OCI-LY7 (cell line): ENCODE results near the gene BLNK. TPM values are rescaled to one million over a fixed set of nuclear protein-coding genes. Genes with fewer than 3 reads are reported as not detected.

Experiments used
- BruUV-seq: library from RNA; stranded (reverse); fragments of 400-500 nt; replicated peaks from 2 replicates; lab custom pipeline; 2021; lab: Mats Ljungman, UMichigan
- CTCF ChIA-PET: fragments of 300-600 bp; sonication (Branson Sonifier 250); formaldehyde crosslinking; loops from one replicate; lab custom pipeline; 2022; ENCODE audit warnings: antibody characterized with exemption; ENCODE audit not compliant: unreplicated experiment; lab: Charles Lee
- POLR2A ChIA-PET: fragments of 300-600 bp; sonication (Branson Sonifier 250); formaldehyde crosslinking; loops from one replicate; lab custom pipeline; 2022; ENCODE audit warnings: antibody characterized with exemption; lab: Charles Lee
- DNase-seq: peaks from one replicate; pipeline ENCODE4 v3.0.0-alpha.2; 2015; ENCODE audit warnings: low spot score
- H2AFZ ChIP-seq: fragments of 200-600 bp; sonication (generic), shearing (Covaris generic); 2 replicates; pipeline ENCODE4 v1.6.1; 2014; ENCODE audit warnings: mild to moderate bottlenecking, antibody characterized with exemption, low read length, moderate library complexity
- H3K27ac ChIP-seq: fragments of 200-600 bp; sonication (generic); 2 replicates; pipeline ENCODE4 v1.5.1; 2014; ENCODE audit warnings: mixed run types, low read depth, mild to moderate bottlenecking, moderate library complexity, low read length, inconsistent platforms; ENCODE audit not compliant: poor library complexity, severe bottlenecking
- H3K36me3 ChIP-seq: fragments of 200-600 bp; sonication (generic); 2 replicates; pipeline ENCODE4 v1.6.1; 2014; ENCODE audit warnings: mild to moderate bottlenecking, antibody characterized with exemption, low read length, moderate library complexity, mixed read lengths; ENCODE audit not compliant: insufficient read depth
- H3K4me1 ChIP-seq: fragments of 200-600 bp; sonication (generic); 2 replicates; pipeline ENCODE4 v1.5.1; 2014; ENCODE audit warnings: mild to moderate bottlenecking, low read length; ENCODE audit not compliant: insufficient read depth, poor library complexity, severe bottlenecking
- H3K4me2 ChIP-seq: fragments of 200-600 bp; sonication (generic); 2 replicates; pipeline ENCODE4 v1.6.1; 2014; ENCODE audit warnings: mild to moderate bottlenecking, low read length
- H3K4me3 ChIP-seq: fragments of 200-600 bp; sonication (generic); 2 replicates; pipeline ENCODE4 v1.5.1; 2014; ENCODE audit warnings: mild to moderate bottlenecking, low read depth, low read length; ENCODE audit not compliant: poor library complexity, severe bottlenecking
- H3K79me2 ChIP-seq: fragments of 200-600 bp; sonication (generic); 2 replicates; pipeline ENCODE4 v1.6.1; 2016; ENCODE audit warnings: low read depth, mild to moderate bottlenecking, low read length, moderate library complexity, mixed read lengths; ENCODE audit not compliant: insufficient read depth
- H3K9me2 ChIP-seq: fragments of 200-600 bp; sonication (generic); 2 replicates; pipeline ENCODE4 v1.6.1; 2016; ENCODE audit warnings: mild to moderate bottlenecking, low read length, mixed read lengths; ENCODE audit not compliant: insufficient read depth
- H3K9me3 ChIP-seq: fragments of 200-600 bp; sonication (generic); 2 replicates; pipeline ENCODE4 v1.6.1; 2014; ENCODE audit warnings: mild to moderate bottlenecking, mixed run types, low read length, mixed read lengths
- H4K20me1 ChIP-seq: fragments of 200-600 bp; sonication (generic); 2 replicates; pipeline ENCODE4 v1.6.1; 2014; ENCODE audit warnings: mild to moderate bottlenecking, antibody characterized with exemption, low read length, moderate library complexity, mixed read lengths; ENCODE audit not compliant: insufficient read depth
- CTCF ChIP-seq: fragments of 200-600 bp; sonication (generic); conservative IDR thresholded peaks from 2 replicates; pipeline ENCODE4 v1.5.1; 2014; ENCODE audit warnings: mild to moderate bottlenecking, antibody characterized with exemption, low read length, moderate library complexity, mixed read lengths
- EZH2phosphoT487 ChIP-seq: fragments of 200-600 bp; sonication (generic); IDR thresholded peaks from 2 replicates; pipeline ENCODE4 v1.6.1; 2018; ENCODE audit warnings: low read depth, borderline replicate concordance, mild to moderate bottlenecking, mixed run types, antibody characterized with exemption, low read length, moderate library complexity, mixed read lengths
- intact Hi-C: fragments of 100-400 bp; cut with micrococcal nuclease; formaldehyde crosslinking; loops from one replicate; pipeline ENCODE4 v1.10.0; 2022; ENCODE audit not compliant: unreplicated experiment
- total RNA-seq, 2 experiments: library from RNA; depleted of rRNA in 1 of 2; stranded (reverse); fragments of >200 nt in 1 of 2; shearing (Covaris generic) in 1 of 2; gene quantifications; 2 replicates each; pipeline ENCODE4 v1.2.3, GENCODE V29; 2014 to 2022

BLNK gene
- total RNA-seq, 2 experiments from 2014 or later = 113 to 201 TPM

- Histone ChIP-seq H3K4me2 (no peak overlapping the region), H2AFZ (no peak overlapping the region), H3K79me2 (peaks cover 6% of the 10 kb centered on the region; the same call in 1 of the 2 replicates), H4K20me1 (no peaks in the 10 kb centered on the region), H3K36me3 (no peaks in the 10 kb centered on the region), H3K27ac (no peak overlapping the region), H3K9me2 (no peaks in the 10 kb centered on the region), H3K9me3 (no peaks in the 10 kb centered on the region), H3K4me3 (no peak overlapping the region), H3K4me1 (peaks cover 83% of the 10 kb centered on the region)
- no peak for DNase-seq
- POLR2A ChIA-PET = interaction anchor here (0.5 to 1.2 kb wide), 7 partner anchors 9 to 586 kb away, joined by 3 to 5 read pairs (median 3); partner anchors contain the start of gene BLNK
- no TSS peak for BruUV-seq
- TF ChIP-seq CTCF (no peak), EZH2phosphoT487 (no peak)
- CTCF ChIA-PET = no interaction called here
- intact Hi-C loops = loop anchor here (10.0 kb wide), 1 partner anchor 987 kb away; the partner anchor contains the start of gene PDLIM1
Measured at GRCh38 chr10:96281444-96282029, 10.2 kb upstream of the BLNK start.

GRCh38 chr10:96280859-96281258 is 9.5 kb upstream of the BLNK start:
- intact Hi-C loops = loop anchor here (10.0 kb wide), 1 partner anchor 986 kb away; the partner anchor contains the start of gene PDLIM1
- no peak overlapping the region for H3K4me3 ChIP-seq
- no peaks in the 10 kb centered on the region for H3K9me2 ChIP-seq
- peak overlapping the region; percentile 67 for H3K4me2 ChIP-seq
- DNase-seq = no peak
- peak overlapping the region; percentile 72 for H2AFZ ChIP-seq
- H3K4me1 ChIP-seq = peaks cover 83% of the 10 kb centered on the region
- BruUV-seq = no TSS peak
- no peaks in the 10 kb centered on the region for H4K20me1 ChIP-seq
- H3K27ac ChIP-seq = no peak overlapping the region
- H3K36me3 ChIP-seq = no peaks in the 10 kb centered on the region
- ChIA-PET CTCF (no interaction called here), POLR2A (interaction anchor here (0.7 to 1.2 kb wide), 6 partner anchors 10 to 586 kb away, joined by 3 to 5 read pairs (median 3); partner anchors contain the start of gene BLNK)
- H3K9me3 ChIP-seq = no peaks in the 10 kb centered on the region
- TF ChIP-seq CTCF (no peak), EZH2phosphoT487 (no peak)
- H3K79me2 ChIP-seq = peaks cover 6% of the 10 kb centered on the region; the same call in 1 of the 2 replicates
